GM19468 (cell line): ENCODE measurements around the gene TTC17.
"Not testable (repeated sequence)": the region's sequence is repeated elsewhere in the genome, so short reads cannot be mapped to it uniquely, and the experiment has no call there.

Experiments used
- ATAC-seq: cut with Tn5 transposase; IDR thresholded peaks from one replicate; pipeline ENCODE4 v1.9.1; 2021; ENCODE audit warnings: mild to moderate bottlenecking, moderate library complexity, moderate number of reproducible peaks; ENCODE audit not compliant: unreplicated experiment; ENCODE audit errors: extremely low read depth

The TTC17 gene

DNA sequence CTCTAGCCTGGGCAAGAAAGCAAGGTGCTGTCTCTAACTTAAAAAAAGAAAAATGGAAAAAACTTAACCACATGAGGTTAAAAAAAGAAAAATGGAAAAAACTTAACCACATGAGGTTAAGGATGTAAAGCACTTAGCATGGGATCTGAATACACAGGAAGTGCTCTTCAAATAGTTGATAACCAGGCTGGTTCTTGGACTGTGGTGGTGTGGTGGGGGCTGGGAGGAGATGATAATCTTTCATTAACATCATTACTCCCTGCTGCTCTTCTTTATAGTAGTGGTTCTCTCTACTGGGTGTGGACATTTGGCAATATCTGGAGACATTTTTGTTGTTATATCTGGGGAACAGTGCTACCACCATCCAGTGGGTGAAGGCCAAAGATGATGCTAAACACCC is 88.4 kb downstream of the TTC17 start:
- no peak for ATAC-seq

- ATAC-seq: no peak
Measured at GRCh38 chr11:43458486-43458885, 99.8 kb downstream of the TTC17 start.

GRCh38 chr11:43459246-43459645 is 100.5 kb downstream of the TTC17 start:
- ATAC-seq: no peak

GRCh38 chr11:43462359-43462758 is 103.6 kb downstream of the TTC17 start:
- ATAC-seq: no peak

GRCh38 chr11:43467958-43468357 is 109.2 kb downstream of the TTC17 start:
- ATAC-seq: no peak

DNA sequence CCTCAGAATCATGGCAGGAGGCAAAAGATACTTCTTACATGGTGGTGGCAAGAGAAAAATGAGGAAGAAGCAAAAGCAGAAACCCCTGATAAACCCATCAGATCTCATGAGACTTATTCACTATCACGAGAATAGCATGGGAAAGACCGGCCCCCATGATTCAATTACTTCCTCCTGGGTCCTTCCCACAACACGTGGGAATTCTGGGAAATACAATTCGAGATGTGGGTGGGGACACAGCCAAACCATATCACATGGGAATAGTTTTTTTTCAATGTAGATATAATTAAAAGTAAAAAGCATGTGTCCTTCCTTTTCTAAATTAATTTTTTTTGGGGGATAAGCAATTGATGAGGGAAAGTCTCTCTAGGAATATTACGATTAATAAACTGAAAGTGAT is 118.8 kb downstream of the TTC17 start:
- ATAC-seq: not testable (repeated sequence)

- ATAC-seq: no peak
Measured at GRCh38 chr11:43486141-43486540, 127.4 kb downstream of the TTC17 start.

DNA sequence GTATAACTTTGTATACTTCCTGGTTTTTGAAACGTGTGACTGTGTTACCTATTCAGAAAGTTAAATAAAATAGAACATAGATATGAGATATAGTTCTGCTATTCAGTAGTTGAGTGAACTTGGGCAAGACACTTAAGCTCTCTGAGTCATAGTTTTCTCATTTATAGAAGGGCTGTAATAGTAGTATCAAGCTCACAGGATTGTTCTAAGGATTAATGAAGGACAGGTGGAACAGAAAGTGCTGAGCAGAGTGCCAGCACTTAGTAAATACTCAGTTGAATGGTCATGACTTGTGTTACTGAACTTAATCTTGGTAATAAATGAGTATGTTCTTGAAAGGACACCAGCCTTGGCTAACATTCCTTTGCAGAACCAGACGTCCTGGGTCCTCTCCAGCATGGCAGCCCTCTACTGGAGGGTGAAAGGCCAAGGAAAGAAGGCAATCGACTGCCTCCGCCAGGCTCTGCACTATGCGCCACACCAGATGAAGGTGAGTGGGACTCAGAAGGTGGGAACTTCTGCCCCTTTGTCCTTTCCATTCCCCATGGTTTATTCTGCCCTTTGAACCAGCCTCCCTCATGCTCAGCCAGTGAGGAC is 131.2 kb downstream of the TTC17 start:
- ATAC-seq: no peak

- no peak for ATAC-seq
Measured at GRCh38 chr11:43492701-43493100, 134.0 kb downstream of the TTC17 start.

GRCh38 chr11:43493431-43493830 is 134.7 kb downstream of the TTC17 start:
- no peak for ATAC-seq

DNA sequence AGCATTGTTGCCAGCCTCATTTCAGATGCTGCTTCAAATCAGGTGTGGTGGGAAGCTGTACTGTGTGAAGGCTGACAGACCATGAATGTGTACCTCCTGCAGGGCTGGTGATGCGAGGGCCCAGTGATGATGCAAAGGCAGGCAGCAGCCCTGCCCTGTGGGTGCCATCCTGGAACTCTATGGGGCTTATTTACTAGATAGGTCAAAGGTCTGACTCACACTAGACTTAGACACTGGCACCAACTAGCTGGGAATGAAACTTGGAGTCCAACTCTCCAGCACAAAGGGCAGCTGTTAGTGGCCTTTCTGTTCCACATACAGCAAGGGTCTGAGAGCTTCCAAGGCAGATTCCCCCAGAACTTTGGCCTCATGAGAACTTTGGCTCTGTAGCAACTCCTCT is 138.4 kb downstream of the TTC17 start:
- no peak for ATAC-seq

DNA sequence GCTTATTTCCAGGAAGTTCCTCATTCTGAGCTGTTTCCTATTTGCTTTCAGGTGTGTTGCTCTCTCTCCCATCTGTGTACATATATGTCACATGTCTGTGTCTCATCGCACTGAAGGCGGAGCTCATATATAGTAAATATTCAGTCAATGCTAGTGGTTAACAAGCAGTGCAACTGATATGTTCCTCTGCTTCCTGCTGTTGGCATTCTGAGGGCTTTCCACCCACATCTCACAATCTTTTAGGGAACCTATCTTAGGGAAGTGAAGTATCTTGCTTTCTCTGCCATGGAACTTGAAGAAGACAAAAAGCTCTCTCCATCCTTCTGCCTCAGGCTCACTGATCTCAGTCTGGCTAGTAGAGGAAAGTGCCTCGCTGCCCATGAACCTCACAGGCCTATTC is 139.8 kb downstream of the TTC17 start:
- no peak for ATAC-seq

DNA sequence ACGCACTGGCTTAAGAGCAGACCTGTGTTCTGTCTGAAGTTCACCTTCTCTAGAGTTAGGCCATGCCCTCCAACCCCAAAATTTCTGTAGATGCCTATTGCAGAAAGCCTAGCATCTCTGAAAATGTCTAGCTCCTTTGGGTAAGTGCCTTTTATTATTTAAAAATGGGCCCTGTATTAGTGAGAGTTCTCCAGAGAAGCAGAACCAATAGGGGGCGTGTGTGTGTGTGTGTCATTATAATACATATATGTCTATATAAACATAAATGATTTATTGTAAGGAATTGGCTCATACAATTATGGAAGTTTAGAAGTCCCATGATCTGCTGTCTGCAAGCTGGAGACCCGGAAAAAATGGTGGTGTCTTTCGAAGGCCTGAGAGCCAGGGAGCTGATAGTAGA is 144.7 kb downstream of the TTC17 start:
- ATAC-seq: no peak

DNA sequence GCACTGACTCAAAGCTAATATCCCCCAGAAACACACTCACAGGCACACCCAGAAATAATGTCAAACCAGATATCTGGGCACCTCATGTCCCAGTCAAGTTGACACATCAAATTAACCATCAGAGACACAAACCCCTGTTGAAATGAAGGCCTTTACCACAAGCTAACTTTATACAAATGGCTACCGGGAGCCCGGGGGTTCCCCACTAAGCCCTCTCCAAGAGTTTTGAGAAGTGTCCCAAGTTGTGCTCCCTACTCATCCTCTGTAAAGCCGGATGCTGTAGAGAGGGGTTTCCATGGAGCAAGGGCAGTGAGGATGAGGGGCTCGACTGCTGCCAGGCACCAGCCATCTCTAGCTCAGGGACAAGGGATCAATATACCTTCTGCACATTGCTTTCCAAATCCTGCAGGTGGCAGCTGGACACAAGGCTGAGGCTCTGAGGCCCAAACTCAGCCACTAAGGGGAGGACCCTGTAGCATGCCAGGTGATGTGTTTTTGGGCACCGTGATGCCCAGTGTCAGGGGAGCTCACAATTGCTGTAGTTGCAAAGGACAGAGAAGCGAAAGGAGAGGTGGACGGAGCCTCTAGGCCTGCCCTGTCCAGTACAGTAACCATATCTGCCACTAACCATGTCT is 145.7 kb downstream of the TTC17 start:
- ATAC-seq: no peak

GRCh38 chr11:43505171-43505570 is 146.5 kb downstream of the TTC17 start:
- no peak for ATAC-seq

- no peak for ATAC-seq
Measured at GRCh38 chr11:43507171-43507570, 148.5 kb downstream of the TTC17 start.

- ATAC-seq: no peak
Measured at GRCh38 chr11:43508511-43508918, 149.8 kb downstream of the TTC17 start.

DNA sequence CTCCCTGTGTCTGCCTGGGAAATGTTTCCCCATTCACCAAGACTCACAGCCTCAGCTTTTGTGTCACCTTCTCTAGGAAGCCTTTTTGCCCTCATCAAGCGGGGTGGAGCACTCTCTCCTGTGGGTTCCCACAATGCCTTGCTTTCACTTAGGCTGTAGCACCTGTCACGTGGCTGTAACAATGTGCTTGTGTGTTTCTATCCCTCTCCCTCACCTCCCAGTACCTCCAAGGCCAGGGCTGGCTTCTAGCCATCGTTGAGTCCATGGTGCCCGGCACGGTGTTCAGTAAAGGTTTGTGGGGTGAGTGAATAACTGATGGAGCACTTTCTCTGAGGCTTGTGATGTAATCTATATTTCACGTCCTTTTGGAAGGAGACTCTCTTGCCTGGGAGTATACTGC is 153.2 kb downstream of the TTC17 start:
- ATAC-seq: no peak

DNA sequence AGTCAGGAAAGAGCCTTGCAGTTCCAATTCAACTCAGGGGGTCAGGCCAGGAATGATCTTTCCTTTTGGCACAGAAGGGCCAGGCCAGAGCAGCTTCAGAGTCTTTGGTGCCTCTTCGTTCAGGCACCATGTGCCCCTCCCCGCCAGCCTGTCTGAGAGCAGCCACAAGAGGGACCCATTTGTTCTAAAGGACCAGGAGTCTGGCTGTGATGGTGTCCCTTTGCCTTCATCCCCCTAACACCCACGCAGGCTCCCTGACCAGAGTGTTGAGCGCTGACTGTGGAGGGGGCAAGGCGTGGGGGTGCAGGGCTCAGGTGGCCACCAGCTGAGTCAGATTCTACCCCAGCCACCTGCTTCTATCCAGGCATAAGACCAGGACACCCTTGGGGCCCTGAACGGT is 156.4 kb downstream of the TTC17 start:
- ATAC-seq: no peak

- no peak for ATAC-seq
Measured at GRCh38 chr11:43516316-43516850, 157.7 kb downstream of the TTC17 start.

- ATAC-seq: no peak
Measured at GRCh38 chr11:43517518-43517917, 158.8 kb downstream of the TTC17 start.
